ENCODE results near the gene EIF4G2.
A peak's percentile ranks its signal among the peaks of the same experiment; 100 is the strongest.

The EIF4G2 gene

DNA sequence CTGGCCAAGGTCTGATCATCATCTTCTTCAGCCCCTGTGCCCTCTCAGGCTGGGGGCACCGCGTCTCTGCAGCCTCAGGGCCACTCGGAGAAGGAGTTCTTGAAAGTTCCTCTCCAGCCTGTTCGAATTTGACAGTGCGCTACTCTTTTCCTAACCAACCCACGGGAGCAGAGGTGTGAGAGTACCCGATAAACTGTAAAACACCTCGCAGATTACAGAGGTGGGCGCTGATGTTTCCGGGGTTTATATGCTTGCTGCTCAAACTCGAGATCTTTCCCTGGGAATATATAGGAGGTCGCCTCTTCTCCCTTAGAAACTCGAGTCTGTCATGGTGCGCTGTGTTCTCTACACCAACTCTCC lies 57.2 kb downstream of the EIF4G2 start:
- H3K9ac ChIP-seq (ENCODE audit: low read length in 2 of 2): peak overlapping the region; percentile 89 to 97
- H3K4me1 ChIP-seq (ENCODE audit: control insufficient read depth, insufficient read depth, low read length): peaks cover 12% of the 10 kb centered on the region
- H3K4me3 ChIP-seq (ENCODE audit: low read length in 2 of 2): peak overlapping the region; percentile 97 to 99
- no peaks in the 10 kb centered on the region for H3K27me3 ChIP-seq (ENCODE audit: control insufficient read depth in 1 of 2, insufficient read depth in 2 of 2, low read length in 2 of 2)
- peak overlapping the region; percentile 89 for H3K27ac ChIP-seq (ENCODE audit: low read length)
- H3K9me3 ChIP-seq (ENCODE audit: control insufficient read depth in 2 of 2, low read length in 2 of 2): no peaks in the 10 kb centered on the region
- H3K36me3 ChIP-seq (ENCODE audit: control insufficient read depth in 2 of 2, insufficient read depth in 2 of 2, low read length in 2 of 2): peaks cover 2 to 15% of the 10 kb centered on the region in 2 donors

GRCh38 chr11:10750838-10751580 lies 57.7 kb downstream of the EIF4G2 start, which contains the start of gene CTR9:
TSS of gene CTR9 (plus strand) at chr11:10751246. CDS start at chr11:10751413, 167 bp downstream.
- peak within 1 kb of the TSS; percentile 97 to 99 for H3K4me3 ChIP-seq (ENCODE audit: low read length in 2 of 2)
- peak within 1 kb of the TSS; percentile 89 to 97 for H3K9ac ChIP-seq (ENCODE audit: low read length in 2 of 2)
- no peaks in the 10 kb centered on the region for H3K27me3 ChIP-seq (ENCODE audit: control insufficient read depth in 1 of 2, insufficient read depth in 2 of 2, low read length in 2 of 2)
- H3K27ac ChIP-seq (ENCODE audit: low read length): peak within 1 kb of the TSS; percentile 89
- H3K36me3 ChIP-seq (ENCODE audit: control insufficient read depth in 2 of 2, insufficient read depth in 2 of 2, low read length in 2 of 2): peaks cover 2 to 15% of the 10 kb centered on the region in 2 donors
- H3K9me3 ChIP-seq (ENCODE audit: control insufficient read depth in 2 of 2, low read length in 2 of 2): no peaks in the 10 kb centered on the region
- H3K4me1 ChIP-seq (ENCODE audit: control insufficient read depth, insufficient read depth, low read length): peaks cover 12% of the 10 kb centered on the region

DNA sequence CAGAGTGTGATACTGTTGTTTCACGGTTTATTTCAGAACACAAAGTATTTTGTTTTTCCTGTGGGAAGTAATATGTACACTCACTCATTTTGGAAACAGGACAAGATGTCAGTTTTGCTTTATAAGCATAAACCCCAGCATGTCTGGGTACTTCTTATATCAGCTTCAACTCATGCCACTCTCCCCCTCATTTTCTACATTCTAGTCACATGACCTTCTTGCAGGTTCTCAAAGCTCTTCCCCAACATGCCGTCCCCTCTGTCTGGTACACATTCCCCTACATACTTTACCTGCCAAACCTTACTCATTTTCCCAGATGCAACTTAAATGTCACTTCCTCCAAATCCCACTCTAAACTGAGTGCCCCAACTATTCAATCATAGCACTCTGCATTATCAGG lies 59.2 kb downstream of the EIF4G2 start:
- Histone ChIP-seq H3K9ac (ENCODE audit: low read length in 2 of 2) (no peak overlapping the region), H3K36me3 (ENCODE audit: control insufficient read depth in 2 of 2, insufficient read depth in 2 of 2, low read length in 2 of 2) (peaks cover 0 to 2% of the 10 kb centered on the region in 2 donors), H3K9me3 (ENCODE audit: control insufficient read depth in 2 of 2, low read length in 2 of 2) (no peaks in the 10 kb centered on the region), H3K27me3 (ENCODE audit: control insufficient read depth in 1 of 2, insufficient read depth in 2 of 2, low read length in 2 of 2) (no peaks in the 10 kb centered on the region), H3K4me1 (ENCODE audit: control insufficient read depth, insufficient read depth, low read length) (peaks cover 12% of the 10 kb centered on the region), H3K27ac (ENCODE audit: low read length) (no peak overlapping the region), H3K4me3 (ENCODE audit: low read length in 2 of 2) (no peak overlapping the region)

DNA sequence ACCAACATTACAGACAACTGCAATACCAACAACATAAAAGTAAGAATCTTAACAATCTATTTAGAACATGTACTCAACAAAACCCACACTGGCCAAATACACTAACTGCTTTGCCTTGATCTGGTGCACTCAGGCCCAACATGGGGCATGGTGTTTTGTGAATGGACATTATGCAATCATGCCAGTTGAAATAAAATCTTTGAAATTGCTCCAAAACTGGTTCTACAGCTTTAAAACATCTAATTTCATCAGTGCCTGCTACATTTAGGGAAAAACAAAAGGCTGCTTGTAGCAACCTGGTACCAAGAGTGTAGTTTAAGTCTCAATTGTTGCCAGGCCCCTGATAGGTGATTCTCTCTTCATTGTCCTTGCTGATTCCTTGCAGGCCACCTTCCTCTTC lies 61.0 kb downstream of the EIF4G2 start:
- no peaks in the 10 kb centered on the region for H3K36me3 ChIP-seq (ENCODE audit: control insufficient read depth in 2 of 2, insufficient read depth in 2 of 2, low read length in 2 of 2)
- no peak overlapping the region for H3K9ac ChIP-seq (ENCODE audit: low read length in 2 of 2)
- H3K27ac ChIP-seq (ENCODE audit: low read length): no peak overlapping the region
- H3K4me3 ChIP-seq (ENCODE audit: low read length in 2 of 2): no peak overlapping the region
- peaks cover 19% of the 10 kb centered on the region for H3K4me1 ChIP-seq (ENCODE audit: control insufficient read depth, insufficient read depth, low read length)
- H3K9me3 ChIP-seq (ENCODE audit: control insufficient read depth in 2 of 2, low read length in 2 of 2): no peaks in the 10 kb centered on the region
- no peaks in the 10 kb centered on the region for H3K27me3 ChIP-seq (ENCODE audit: control insufficient read depth in 1 of 2, insufficient read depth in 2 of 2, low read length in 2 of 2)

All from stomach smooth muscle (tissue), 2 donors.